ENCODE data around the gene TSHZ3. TPM values are rescaled to one million over a fixed set of nuclear protein-coding genes. Genes with fewer than 3 reads are reported as not detected.

Gene TSHZ3
- total and polyA plus RNA-seq, 2 of the 8 experiments (the other 6 are each of a cell fraction or from before 2014, with no cell fraction given), result 3.1 to 12.3 TPM

DNA sequence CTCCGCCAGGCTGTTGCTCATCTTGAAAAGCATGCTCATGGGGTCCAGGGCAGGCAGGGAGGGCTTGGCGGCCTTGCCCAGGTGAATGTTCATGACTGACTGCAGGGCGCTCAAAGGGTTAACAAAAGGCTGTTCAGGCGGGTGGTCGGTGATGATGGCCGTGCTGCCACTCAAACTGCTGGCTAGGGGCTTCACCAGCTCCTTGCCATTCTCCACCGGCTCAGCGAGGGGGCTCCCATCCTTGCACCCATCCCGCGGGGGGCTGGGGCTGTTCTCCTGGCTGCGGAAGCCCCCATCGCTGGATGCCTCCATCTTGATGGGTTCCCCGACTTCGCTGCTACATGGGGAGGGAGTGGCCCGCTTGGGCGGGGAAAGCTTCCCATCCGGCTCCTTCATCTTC lies 71.7 kb downstream of the TSHZ3 start:
- 91% methylated on average over 17 of the region's 17 CpGs; no CpG with 5 or more reads in 1 of the 2 experiments for WGBS, 2 experiments (ENCODE audit: extremely low coverage in 1 of 2, insufficient coverage in 1 of 2, insufficient read length in 1 of 2, insufficient replicate concordance in 2 of 2, low coverage in 1 of 2, low lambda C conversion rate in 2 of 2, missing lambda C conversion rate in 1 of 2)
- Histone ChIP-seq H3K4me3 (ENCODE audit: extremely low read depth in 1 of 4, insufficient read depth in 2 of 4, low read depth in 3 of 4, low read length in 4 of 4) (no peak overlapping the region), H3K4me1 (replicated peaks in 1 of 4; ENCODE audit: control insufficient read depth in 3 of 4, insufficient read depth in 4 of 4, low read length in 3 of 4) (peaks cover 0 to 3% (median 0%) of the 10 kb centered on the region in 4 experiments; a peak in 1 of 7 replicates), H3K23ac (ENCODE audit: insufficient read length) (no peak overlapping the region), H3K9me3 (ENCODE audit: insufficient read depth in 2 of 2, low read depth in 1 of 2, low read length in 1 of 2) (no peaks in the 10 kb centered on the region), H3K4me2 (ENCODE audit: insufficient read depth in 1 of 2, low read depth in 2 of 2, low read length in 2 of 2) (no peak overlapping the region), H3K56ac (replicated peaks; ENCODE audit: insufficient read length, low read depth, low read length) (no peak overlapping the region), H3K14ac (ENCODE audit: insufficient read length) (no peak overlapping the region), H3K18ac (ENCODE audit: extremely low read depth, low read length) (no peak overlapping the region), H4K20me1 (replicated peaks in 1 of 2; ENCODE audit: control insufficient read depth in 1 of 2, insufficient read depth in 2 of 2, low read length in 2 of 2) (peaks cover 0 to 4% of the 10 kb centered on the region in 2 experiments), H3K23me2 (ENCODE audit: low read depth, low read length) (no peaks in the 10 kb centered on the region), H2AK5ac (ENCODE audit: low read depth, low read length) (no peak overlapping the region), H2AFZ (ENCODE audit: low read length) (no peak overlapping the region), H2BK5ac (ENCODE audit: low read depth, low read length) (no peak overlapping the region), H3K79me1 (ENCODE audit: low read depth, low read length) (0 out of 2 replicates have a peak, but pooled peaks cover 4% of the 10 kb centered on the region), H2BK20ac (ENCODE audit: low read length) (no peak overlapping the region), H2BK120ac (replicated peaks; ENCODE audit: low read depth, low read length) (no peak overlapping the region), H4K91ac (replicated peaks; ENCODE audit: insufficient read length, low read length) (no peak overlapping the region), H4K8ac (ENCODE audit: extremely low read depth, insufficient read depth, low read length) (no peak overlapping the region), H2BK12ac (ENCODE audit: low read depth, low read length) (no peak overlapping the region), H2BK15ac (ENCODE audit: low read length) (no peak overlapping the region), H3K36me3 (ENCODE audit: control insufficient read depth in 2 of 4, insufficient read depth in 4 of 4, low read length in 3 of 4) (no peaks in the 10 kb centered on the region; a peak in 1 of 8 replicates), H3K9ac (replicated peaks in 1 of 4; ENCODE audit: extremely low read depth in 1 of 4, low read depth in 3 of 4, low read length in 3 of 4) (no peak overlapping the region), H3K27ac (ENCODE audit: low read depth, low read length) (no peak overlapping the region), H3K79me2 (ENCODE audit: control insufficient read depth in 1 of 2, insufficient read depth in 2 of 2, low read length in 2 of 2) (no peaks in the 10 kb centered on the region), H3K27me3 (replicated peaks in 1 of 4; ENCODE audit: control insufficient read depth in 3 of 4, extremely low read depth in 1 of 4, insufficient read depth in 3 of 4, low read length in 3 of 4) (no peaks in the 10 kb centered on the region), H3K4ac (replicated peaks; ENCODE audit: insufficient read length, low read depth, low read length) (no peak overlapping the region), H4K5ac (ENCODE audit: insufficient read length, low read depth, low read length) (no peak overlapping the region)
- POLR2A ChIA-PET (ENCODE audit: partially characterized antibody), result no interaction called here
- FAIRE-seq (no peak), DNase-seq (ENCODE audit: low read depth in 1 of 2, low spot score in 2 of 2) (no peak)
- TF ChIP-seq RBBP5 (IDR thresholded peaks at IDR 0.05; ENCODE audit: borderline replicate concordance, low read depth, low read length), result no peak
- TF ChIP-seq CEBPB (IDR thresholded peaks at IDR 0.05; ENCODE audit: low read depth, low read length), result no peak
- no peak for TF ChIP-seq TBP (IDR thresholded peaks at IDR 0.05; ENCODE audit: low read depth, low read length)
- TF ChIP-seq CTBP2 (IDR thresholded peaks at IDR 0.05; ENCODE audit: borderline replicate concordance, insufficient read depth, insufficient read length, low read length), result no peak
- TF ChIP-seq CREB1 (IDR thresholded peaks at IDR 0.05), result no peak
- TF ChIP-seq, protein P1, sequence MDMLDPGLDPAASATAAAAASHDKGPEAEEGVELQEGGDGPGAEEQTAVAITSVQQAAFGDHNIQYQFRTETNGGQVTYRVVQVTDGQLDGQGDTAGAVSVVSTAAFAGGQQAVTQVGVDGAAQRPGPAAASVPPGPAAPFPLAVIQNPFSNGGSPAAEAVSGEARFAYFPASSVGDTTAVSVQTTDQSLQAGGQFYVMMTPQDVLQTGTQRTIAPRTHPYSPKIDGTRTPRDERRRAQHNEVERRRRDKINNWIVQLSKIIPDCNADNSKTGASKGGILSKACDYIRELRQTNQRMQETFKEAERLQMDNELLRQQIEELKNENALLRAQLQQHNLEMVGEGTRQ (IDR thresholded peaks at IDR 0.05; ENCODE audit: low read length), result no peak
- TF ChIP-seq CBX5 (IDR thresholded peaks at IDR 0.05; ENCODE audit: low read depth, low read length), result no peak
- TF ChIP-seq SAP30 (IDR thresholded peaks at IDR 0.05; ENCODE audit: insufficient read depth, insufficient replicate concordance, low read length), result no peak
- CTCF ChIA-PET (ENCODE audit: partially characterized antibody), result no interaction called here
